Measurements from ENCODE around the gene TOGARAM1.

Gene TOGARAM1

GRCh38 chr14:44961554-44962333 lies at the start of gene TOGARAM1, which contains the start of gene KLHL28:
Gene TOGARAM1, plus strand, starts transcription at chr14:44962190. Its CDS starts 232 bp downstream, at chr14:44962422.
Gene KLHL28, minus strand, starts transcription at chr14:44961947. Its CDS starts 16,019 bp downstream, at chr14:44945928.
- DNase-seq: peak; percentile 95

GRCh38 chr14:44914849-44915248 lies 47.1 kb upstream of the TOGARAM1 start:
- no peak for DNase-seq

GRCh38 chr14:44928793-44929192 lies 33.2 kb upstream of the TOGARAM1 start:
- no peak for DNase-seq

- DNase-seq: no peak
Observed at GRCh38 chr14:44935155-44935554, 26.8 kb upstream of the TOGARAM1 start.

- no peak for DNase-seq
Observed at GRCh38 chr14:44937547-44937946, 24.4 kb upstream of the TOGARAM1 start.

- no peak for DNase-seq
Observed at GRCh38 chr14:44940211-44940610, 21.8 kb upstream of the TOGARAM1 start.

GRCh38 chr14:44940944-44941343 lies 21.0 kb upstream of the TOGARAM1 start:
- no peak for DNase-seq

GRCh38 chr14:44941591-44941990 lies 20.4 kb upstream of the TOGARAM1 start:
- no peak for DNase-seq

- DNase-seq: no peak
Observed at GRCh38 chr14:44942436-44942835, 19.6 kb upstream of the TOGARAM1 start.

GRCh38 chr14:44944107-44944506 lies 17.9 kb upstream of the TOGARAM1 start:
- no peak for DNase-seq

- no peak for DNase-seq
Observed at GRCh38 chr14:44945264-44945663, 16.7 kb upstream of the TOGARAM1 start.

- DNase-seq: no peak
Observed at GRCh38 chr14:44951051-44951450, 10.9 kb upstream of the TOGARAM1 start.

GRCh38 chr14:44952391-44953110 lies 9.4 kb upstream of the TOGARAM1 start:
- DNase-seq: no peak

- DNase-seq: no peak
Observed at GRCh38 chr14:44954750-44955149, 7.2 kb upstream of the TOGARAM1 start.

- DNase-seq: no peak
Observed at GRCh38 chr14:44955528-44955927, 6.5 kb upstream of the TOGARAM1 start.

GRCh38 chr14:44956866-44957265 lies 5.1 kb upstream of the TOGARAM1 start:
- DNase-seq: no peak

- no peak for DNase-seq
Observed at GRCh38 chr14:44959538-44959937, 2.5 kb upstream of the TOGARAM1 start.

- no peak for DNase-seq
Observed at GRCh38 chr14:44960146-44960545, 1.8 kb upstream of the TOGARAM1 start.

GRCh38 chr14:44960646-44961045 lies 1.3 kb upstream of the TOGARAM1 start:
- DNase-seq: no peak

GRCh38 chr14:44961151-44961553 lies 838 bp upstream of the TOGARAM1 start:
- no peak for DNase-seq

GRCh38 chr14:44962334-44963043 lies 499 bp downstream of the TOGARAM1 start:
- no peak for DNase-seq

- DNase-seq: no peak
Observed at GRCh38 chr14:44963044-44963528, 1.1 kb downstream of the TOGARAM1 start.

GRCh38 chr14:44963775-44964380 lies 1.9 kb downstream of the TOGARAM1 start:
- DNase-seq: no peak

All from KG1 (cell line).